Upper lobe of left lung (tissue), 4 donors: ENCODE results near the gene GALNT18.

Experiments used
- CTCF ChIP-seq, 6 experiments: fragments of 450-650 bp in 4 of 6; fragments of 200-600 bp in 2 of 6; sonication (generic) in 2 of 6; IDR thresholded peaks; one replicate each; pipeline ENCODE4 v1.5.1; 2016 to 2019; ENCODE audit warnings: antibody characterized with exemption in 6 of 6
- POLR2A ChIP-seq, 4 donors: fragments of 450-650 bp; IDR thresholded peaks; one replicate each; pipeline ENCODE4 v1.5.1; 2016 to 2017; ENCODE audit warnings: antibody characterized with exemption in 4 of 4, mild to moderate bottlenecking in 2 of 4
- POLR2AphosphoS5 ChIP-seq, 2 donors: sonication (generic); formaldehyde crosslinking; IDR thresholded peaks; one replicate each; pipeline ENCODE4 v1.5.1; 2017; ENCODE audit warnings: antibody characterized with exemption in 2 of 2

- TF ChIP-seq POLR2A (IDR thresholded peaks at IDR 0.05) (no peak), CTCF (IDR thresholded peaks at IDR 0.05) (no peak), POLR2AphosphoS5 (IDR thresholded peaks at IDR 0.05) (no peak)
These were observed 138.2 kb downstream of the GALNT18 start for GRCh38 chr11:11483627-11484026.
